NOMO-1 treated with DMSO at 0.1 percent for 48 hours (cell line): ENCODE results near the gene ZBTB22.
A peak's percentile ranks its signal among the peaks of the same experiment; 100 is the strongest.
"Not testable (repeated sequence)": the region's sequence is repeated elsewhere in the genome, so short reads cannot be mapped to it uniquely, and the experiment has no call there.

ENCODE experiments used
- DNase-seq: peaks from one replicate; lab custom pipeline; 2025; ENCODE audit not compliant: unreplicated experiment; lab: John Stamatoyannopoulos, UW

Gene ZBTB22

GRCh38 chr6:33304216-33304615 lies 13.3 kb downstream of the ZBTB22 start:
- DNase-seq = no peak

- no peak for DNase-seq
Measured at GRCh38 chr6:33301877-33302276, 15.7 kb downstream of the ZBTB22 start.

- DNase-seq = peak; percentile 81
Measured at GRCh38 chr6:33299237-33299944, 18.2 kb downstream of the ZBTB22 start.

GRCh38 chr6:33298773-33299236 lies 18.7 kb downstream of the ZBTB22 start, which contains the start of gene RGL2:
RGL2 (minus strand) TSS chr6:33298942; CDS start chr6:33298610, 332 bp downstream.
- DNase-seq = peak; percentile 72

- peak; percentile 76 for DNase-seq
Measured at GRCh38 chr6:33297956-33298772, 19.4 kb downstream of the ZBTB22 start.

GRCh38 chr6:33297406-33297955 lies 20.1 kb downstream of the ZBTB22 start:
- peak; percentile 28 for DNase-seq

GRCh38 chr6:33296797-33297405 lies 20.6 kb downstream of the ZBTB22 start:
- no peak for DNase-seq

GRCh38 chr6:33295621-33296369 lies 21.7 kb downstream of the ZBTB22 start:
- no peak for DNase-seq

- DNase-seq = no peak
Measured at GRCh38 chr6:33294086-33294823, 23.3 kb downstream of the ZBTB22 start.

- DNase-seq = no peak
Measured at GRCh38 chr6:33292996-33293682, 24.4 kb downstream of the ZBTB22 start.

GRCh38 chr6:33290459-33290858 lies 27.1 kb downstream of the ZBTB22 start:
- no peak for DNase-seq

GRCh38 chr6:33289784-33290315 lies 27.7 kb downstream of the ZBTB22 start:
- peak; percentile 28 for DNase-seq

GRCh38 chr6:33288921-33289783 lies 28.4 kb downstream of the ZBTB22 start, which contains the start of the genes PFDN6 and WDR46:
PFDN6 (plus strand) TSS chr6:33289601; CDS start chr6:33289857, 256 bp downstream.
WDR46 (minus strand) TSS chr6:33289239; CDS start chr6:33289170, 69 bp downstream.
- peak; percentile 96 for DNase-seq

GRCh38 chr6:33288141-33288920 lies 29.2 kb downstream of the ZBTB22 start:
- no peak for DNase-seq

GRCh38 chr6:33286946-33287914 lies 30.3 kb downstream of the ZBTB22 start:
- DNase-seq = no peak

GRCh38 chr6:33285214-33285613 lies 32.3 kb downstream of the ZBTB22 start:
- DNase-seq = not testable (repeated sequence)
